H1 (cell line): Measurements from ENCODE around the gene TSPAN17. TPM values are rescaled to one million over a fixed set of nuclear protein-coding genes. Genes with fewer than 3 reads are reported as not detected.

Experiments
- ASH2L ChIP-seq: fragments of 200-600, 300-600 bp; sonication (generic); IDR thresholded peaks from one replicate; pipeline ENCODE4 v1.7.1; 2017; ENCODE audit warnings: low read length
- EP300 ChIP-seq, 2 experiments: IDR thresholded peaks; 1 replicate in 1 of 2; 2 replicates in 1 of 2; pipeline ENCODE4 v1.6.1; 2011 to 2012; ENCODE audit warnings: low read depth in 2 of 2, low read length in 2 of 2, mild to moderate bottlenecking in 2 of 2, borderline replicate concordance in 1 of 2, inconsistent platforms in 1 of 2, moderate library complexity in 1 of 2
- FOSL1 ChIP-seq: IDR thresholded peaks from 2 replicates; pipeline ENCODE4 v1.6.1; 2011; ENCODE audit warnings: mild to moderate bottlenecking, low read depth, low read length, moderate library complexity; ENCODE audit not compliant: insufficient read depth
- NANOG ChIP-seq: IDR thresholded peaks from 2 replicates; pipeline ENCODE4 v1.6.1; 2011; ENCODE audit warnings: low read length, low read depth, mild to moderate bottlenecking, inconsistent platforms; ENCODE audit not compliant: insufficient read depth, poor library complexity, severe bottlenecking
- RAD21 ChIP-seq, 2 experiments: IDR thresholded peaks in 1 of 2; conservative IDR thresholded peaks in 1 of 2; 2 replicates each; pipeline ENCODE4 v1.6.1; 2011; ENCODE audit warnings: low read depth in 2 of 2, low read length in 2 of 2, improper control_type of control experiment in 1 of 2, inconsistent platforms in 1 of 2, mild to moderate bottlenecking in 1 of 2, moderate library complexity in 1 of 2
- polyA plus RNA-seq, 7 experiments: library from polyadenylated mRNA; depleted of rRNA in 3 of 7; stranded (reverse) in 5 of 7; unstranded in 2 of 7; fragments of >200 nt in 5 of 7; fragments of 200-250 nt in 2 of 7; gene quantifications; 1 replicate in 5 of 7; 2 replicates in 1 of 7; 4 replicates in 1 of 7; pipeline versions ENCODE4 v1.2.1 to v1.2.3, GENCODE V29; 2011 to 2013; ENCODE audit warnings: missing spikeins in 2 of 7, mixed read lengths in 2 of 7
- total RNA-seq: library from RNA; stranded (reverse); fragmentation: NEBNext Ultra II Directional; extraction: Animal tissue kit (Norgen Biotek cat#: 25700); gene quantifications from 2 replicates; pipeline ENCODE4 v1.2.1, GENCODE V29; 2021

TSPAN17 gene
- total and polyA plus RNA-seq, 2 of the 8 experiments (the other 6 are each of a cell fraction or from before 2014, with no cell fraction given): 41.5 to 53.7 TPM

GRCh38 chr5:176700239-176700847 lies 53.1 kb downstream of the TSPAN17 start (continued):
- TF ChIP-seq EP300 (IDR thresholded peaks at IDR 0.05; ENCODE audit: borderline replicate concordance in 1 of 2, low read depth in 2 of 2, low read length in 2 of 2) (no peak), RAD21 (IDR thresholded peaks at IDR 0.05 in 1 of 2, conservative IDR thresholded peaks at IDR 0.05 in 1 of 2; ENCODE audit: low read depth in 2 of 2, low read length in 2 of 2) (peak; percentile 87 to 93), NANOG (no peak), FOSL1 (no peak), ASH2L (no peak)
